Epithelial cell of umbilical artery (primary cell): Measurements from ENCODE around the gene ZNF768. TPM values are rescaled to one million over a fixed set of nuclear protein-coding genes. Genes with fewer than 3 reads are reported as not detected.

ENCODE experiments used
- total RNA-seq: library from RNA; depleted of rRNA; stranded (reverse); fragments of >200 nt; gene quantifications from 2 replicates; pipeline ENCODE4 v1.2.3, GENCODE V29; 2014

Gene ZNF768
- total RNA-seq: 16.6 and 17.8 TPM in 2 replicates

DNA sequence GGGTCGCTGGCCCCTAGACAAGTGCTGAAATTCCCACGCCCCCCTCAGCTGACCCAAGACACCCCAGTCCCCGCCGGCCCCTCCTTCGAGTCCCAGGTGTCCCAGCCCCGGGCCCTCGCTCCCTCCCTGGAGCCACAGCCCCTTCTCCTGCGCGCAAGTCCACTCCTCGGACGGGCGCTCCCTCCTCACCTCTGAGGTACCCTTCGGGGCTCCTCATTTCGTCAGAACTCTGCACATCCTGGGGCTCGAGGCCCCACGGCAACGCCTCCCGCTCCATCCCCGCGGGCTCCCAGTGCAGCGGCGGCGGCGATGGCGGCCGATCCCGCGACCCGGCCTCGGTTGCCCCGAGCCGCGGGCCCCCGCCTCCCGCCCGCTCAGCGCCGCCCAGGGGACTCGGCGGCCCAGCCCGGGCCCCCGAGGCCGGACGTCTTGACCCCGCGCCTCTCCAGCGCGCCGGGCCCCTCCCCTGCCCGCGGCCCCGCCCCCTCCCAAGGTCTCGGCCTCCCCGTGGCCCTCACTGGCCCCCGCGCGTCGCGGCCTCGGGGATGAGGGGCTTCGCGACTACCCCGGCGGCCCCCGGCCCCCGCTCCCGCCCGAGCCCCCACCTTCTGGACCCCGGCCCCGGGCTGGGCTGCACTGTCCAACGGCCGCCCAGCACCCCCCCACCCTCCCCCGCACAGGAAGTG, at the start of gene ZNF768:
TSS of gene ZNF768 (minus strand) at position 430 of the 686 bp plus-strand sequence. CDS start at position 277, 153 bp downstream.

DNA sequence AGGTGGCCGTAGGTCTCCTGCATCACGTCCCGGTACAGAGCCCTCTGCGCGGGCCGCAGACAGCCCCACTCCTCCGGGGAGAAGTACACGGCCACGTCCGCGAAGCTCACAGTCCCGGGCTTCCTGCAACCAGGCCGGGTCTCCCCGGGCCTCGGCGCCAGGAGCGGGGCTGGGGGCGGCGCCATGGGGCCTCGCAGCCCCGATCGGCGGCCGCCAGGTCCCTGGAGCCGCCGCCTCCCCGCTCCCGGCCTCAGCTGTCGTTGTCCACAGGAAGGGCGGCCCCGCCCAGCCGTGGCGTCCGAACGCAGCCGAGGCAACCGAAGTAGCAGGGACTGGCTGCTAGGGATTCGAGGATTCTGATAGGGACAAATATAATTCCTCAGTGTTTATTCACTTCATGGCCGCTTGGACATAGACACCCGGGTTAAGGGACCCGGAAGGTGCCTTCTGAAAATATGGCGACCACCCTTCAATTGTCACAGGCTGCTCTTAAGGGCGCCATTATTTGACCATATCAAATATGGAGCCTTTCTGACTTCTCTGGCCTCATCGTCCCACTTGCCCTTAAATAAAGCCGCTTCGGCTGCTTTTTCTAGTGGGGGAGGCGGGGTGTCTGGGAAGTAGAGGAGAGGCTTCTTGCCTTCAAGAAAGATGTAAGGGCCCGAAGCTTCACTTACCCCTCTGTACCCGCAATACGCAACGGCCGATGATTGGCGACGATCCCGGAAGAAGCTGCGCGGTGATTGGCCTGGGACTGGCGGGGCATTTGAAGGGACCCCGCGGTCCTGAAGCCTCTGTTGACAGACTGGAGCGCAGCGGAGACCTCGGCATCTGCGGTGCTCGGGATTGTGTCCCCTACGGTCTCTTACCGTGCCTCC, 45.3 kb upstream of the ZNF768 start, which contains the start of gene ZNF688:
TSS of gene ZNF688 (minus strand) at position 270 of the 878 bp plus-strand sequence. CDS start at position 185, 85 bp downstream.

DNA sequence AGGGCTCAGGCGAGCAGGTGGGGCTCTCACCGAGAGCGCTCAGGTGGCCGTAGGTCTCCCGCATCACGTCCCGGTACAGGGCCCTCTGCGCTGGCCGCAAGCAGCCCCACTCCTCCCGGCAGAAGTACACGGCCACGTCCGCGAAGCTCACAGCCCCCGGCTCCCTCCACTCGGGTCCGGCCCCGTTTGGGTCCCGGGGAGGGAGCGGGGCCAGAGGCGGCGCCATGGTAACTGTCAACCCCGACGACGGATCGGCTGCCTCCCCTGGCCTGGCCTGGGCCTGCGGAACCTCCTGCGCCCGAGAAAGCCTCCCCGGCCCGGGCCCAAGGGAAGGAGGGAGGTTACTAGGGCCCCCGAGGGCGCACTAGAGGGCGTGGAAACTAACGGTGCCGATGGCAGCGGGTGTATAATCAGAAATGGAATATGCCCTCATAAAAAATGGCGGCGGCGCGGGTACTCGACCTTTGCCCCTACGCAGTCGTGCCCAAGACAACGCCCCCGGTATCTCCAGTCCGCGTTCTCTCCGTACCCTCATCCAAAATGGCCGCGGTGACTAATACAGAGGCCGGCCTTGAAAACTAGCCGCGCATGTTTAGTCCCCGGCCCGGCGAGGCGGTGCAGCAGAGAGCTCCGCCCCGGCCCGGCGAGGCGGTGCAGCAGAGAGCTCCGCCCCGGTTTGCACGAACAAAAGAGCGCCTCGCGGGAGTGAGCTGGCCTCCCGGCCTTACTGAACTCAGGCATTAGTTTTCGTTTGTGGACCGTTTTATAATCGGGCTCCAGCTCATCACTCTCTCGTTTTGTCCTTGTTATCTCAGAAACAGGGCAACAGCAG, 31.8 kb upstream of the ZNF768 start, which contains the start of gene ZNF764:
TSS of gene ZNF764 (minus strand) at position 418 of the 832 bp plus-strand sequence. CDS start at position 226, 192 bp downstream.

DNA sequence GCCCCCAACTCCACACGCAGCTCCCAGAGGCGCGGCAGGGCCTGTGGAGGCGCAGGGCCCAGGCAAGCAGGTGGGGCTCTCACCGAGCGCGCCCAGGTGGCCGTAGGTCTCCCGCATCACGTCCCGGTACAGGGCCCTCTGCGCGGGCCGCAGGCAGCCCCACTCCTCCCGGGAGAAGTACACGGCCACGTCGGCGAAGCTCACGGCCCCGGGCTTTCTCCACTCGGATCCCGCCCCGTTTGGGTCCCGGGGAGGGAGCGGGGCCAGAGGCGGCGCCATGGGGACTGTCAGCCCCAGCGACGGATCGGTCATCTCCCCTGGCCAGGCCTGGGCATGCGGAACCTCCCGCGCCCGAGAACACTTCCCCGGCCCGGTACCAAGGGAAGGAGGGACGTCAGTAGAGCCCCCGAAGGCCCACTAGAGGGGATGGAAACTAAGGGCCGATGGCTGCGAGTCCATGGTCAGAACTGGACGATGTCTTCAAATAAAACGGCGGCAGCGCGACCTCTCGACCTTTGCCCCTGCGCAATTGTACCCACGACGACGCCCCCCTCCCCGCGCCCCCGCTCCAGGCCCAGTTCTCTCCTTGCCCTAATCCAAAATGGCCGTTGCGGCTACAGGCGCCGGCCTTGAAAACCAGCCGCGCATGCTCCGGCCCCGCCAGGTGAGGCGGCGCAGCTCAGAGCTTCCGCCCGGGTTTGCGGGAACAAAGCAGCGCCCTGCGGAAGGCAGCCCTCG, 8.2 kb upstream of the ZNF768 start, which contains the start of gene ZNF747:
TSS of gene ZNF747 (minus strand) at position 491 of the 738 bp plus-strand sequence. CDS start at position 312, 179 bp downstream.

Other genes with a start within 250 kb of the ZNF768 start
- gene CD2BP2, start 171.3 kb downstream of the ZNF768 start, total RNA-seq: 38.0 and 51.4 TPM in 2 replicates
- gene TBC1D10B, start 156.1 kb downstream of the ZNF768 start, total RNA-seq: 29.2 and 33.1 TPM in 2 replicates
- gene MYL11, start 151.8 kb downstream of the ZNF768 start, total RNA-seq: not detected in 2 replicates
- not detected in 2 replicates for gene SEPTIN1, start 144.0 kb downstream of the ZNF768 start, total RNA-seq
- gene ZNF48, start 131.1 kb downstream of the ZNF768 start, total RNA-seq: 14.1 and 18.2 TPM in 2 replicates
- gene ZNF771, start 119.0 kb downstream of the ZNF768 start, total RNA-seq: 12.2 and 17.2 TPM in 2 replicates
- 48.1 and 58.1 TPM in 2 replicates for gene DCTPP1, start 96.5 kb downstream of the ZNF768 start, total RNA-seq
- gene SEPHS2, start 80.7 kb downstream of the ZNF768 start, total RNA-seq: 14.3 and 15.2 TPM in 2 replicates
- not detected in 2 replicates for gene ITGAL, start 53.8 kb downstream of the ZNF768 start, total RNA-seq
- gene ZNF747, start 8.3 kb upstream of the ZNF768 start, total RNA-seq: 5.2 and 6.7 TPM in 2 replicates
- gene ZNF764, start 31.8 kb upstream of the ZNF768 start, total RNA-seq: 2.3 and 2.9 TPM in 2 replicates
- 4.7 and 6.5 TPM in 2 replicates for gene ZNF688, start 45.1 kb upstream of the ZNF768 start, total RNA-seq
- gene ZNF785, start 59.1 kb upstream of the ZNF768 start, total RNA-seq: 6.2 and 6.7 TPM in 2 replicates
- 3.2 and 4.7 TPM in 2 replicates for gene ZNF689, start 83.8 kb upstream of the ZNF768 start, total RNA-seq
- gene PRR14, start 124.4 kb upstream of the ZNF768 start, total RNA-seq: 4.0 and 6.8 TPM in 2 replicates
- gene FBRS, start 131.9 kb upstream of the ZNF768 start, total RNA-seq: 10.4 and 17.2 TPM in 2 replicates
- 15.9 and 30.9 TPM in 2 replicates for gene SRCAP, start 172.6 kb upstream of the ZNF768 start, total RNA-seq
- 23.7 and 24.5 TPM in 2 replicates for gene PHKG2, start 221.9 kb upstream of the ZNF768 start, total RNA-seq
- gene CFAP119, start 235.5 kb upstream of the ZNF768 start, total RNA-seq: 1.5 and 1.6 TPM in 2 replicates
- gene RNF40, start 235.8 kb upstream of the ZNF768 start, total RNA-seq: 57.8 and 73.3 TPM in 2 replicates